ENCODE results near the gene RPL27A. TPM values are rescaled to one million over a fixed set of nuclear protein-coding genes. Genes with fewer than 3 reads are reported as not detected.

The RPL27A gene
- total and polyA plus RNA-seq, 2 donors (not counting 3 experiments of a cell fraction or from before 2014, with no cell fraction given) = 1,303 to 1,363 TPM

GRCh38 chr11:8713760-8714454 is 31.3 kb downstream of the RPL27A start:
- CTCF ChIA-PET = interaction anchor here (1.2 to 1.8 kb wide), 2 partner anchors 14 to 25 kb away, joined by 5 to 7 read pairs; no protein-coding TSS in a partner anchor
- Histone ChIP-seq H3K9me3 (replicated peaks; ENCODE audit: control insufficient read depth, insufficient read depth, low read length) (no peaks in the 10 kb centered on the region), H3K79me2 (ENCODE audit: control insufficient read depth, insufficient read depth, low read length) (no peaks in the 10 kb centered on the region), H3K4me2 (ENCODE audit: insufficient read depth, low read length) (no peak overlapping the region), H3K27me3 (ENCODE audit: control insufficient read depth in 2 of 2, insufficient read depth in 2 of 2, low read length in 2 of 2) (no peaks in the 10 kb centered on the region), H3K27ac (ENCODE audit: insufficient read depth, low read depth, low read length) (peak overlapping the region; percentile 54), H3K9me1 (replicated peaks; ENCODE audit: control insufficient read depth, extremely low read depth, insufficient read depth, low read length) (no peaks in the 10 kb centered on the region), H3K9ac (replicated peaks; ENCODE audit: extremely low read depth, insufficient read depth, low read length) (no peak overlapping the region), H3K4me1 (ENCODE audit: control insufficient read depth, extremely low read depth, insufficient read depth, low read length) (peaks cover 47% of the 10 kb centered on the region), H3K36me3 (ENCODE audit: control insufficient read depth in 2 of 2, extremely low read depth in 1 of 2, insufficient read depth in 2 of 2, low read length in 2 of 2) (no peaks in the 10 kb centered on the region), H4K20me1 (replicated peaks; ENCODE audit: control insufficient read depth, extremely low read depth, insufficient read depth, low read length) (no peaks in the 10 kb centered on the region), H2AFZ (ENCODE audit: low read depth, low read length) (no peak overlapping the region), H3K4me3 (replicated peaks in 1 of 3; ENCODE audit: insufficient read depth in 1 of 3, low read depth in 1 of 3, low read length in 3 of 3) (no peak overlapping the region)
- BruUV-seq (replicated peaks) = no TSS peak
- intact Hi-C loops (cut with micrococcal nuclease) (loop anchor here (2.0 kb wide), 1 partner anchor 13 kb away; no protein-coding TSS in a partner anchor), dilution Hi-C loops (cut with MboI; ENCODE audit: extremely low pct_ligation_motif_present, low sequenced_read_pairs) (no loop called here)
- DNase-seq (ENCODE audit: low read depth, low spot score) (no peak), FAIRE-seq (no peak)
- POLR2A ChIA-PET = no interaction called here
- TF ChIP-seq FOS (IDR thresholded peaks at IDR 0.05; ENCODE audit: borderline replicate concordance, insufficient read depth, low read length) (no peak), MYC (IDR thresholded peaks at IDR 0.05; ENCODE audit: low read depth, low read length) (no peak), POLR2A (IDR thresholded peaks at IDR 0.05; ENCODE audit: low read depth, low read length) (no peak), POLR2AphosphoS5 (IDR thresholded peaks at IDR 0.05; ENCODE audit: insufficient read depth, low read depth, low read length) (no peak), CTCF (IDR thresholded peaks at IDR 0.05; ENCODE audit: extremely low read depth in 1 of 2, insufficient read depth in 1 of 2, low read depth in 1 of 2, low read length in 2 of 2) (no peak), GATA2 (IDR thresholded peaks at IDR 0.05; ENCODE audit: insufficient read depth, insufficient read length, low read depth, low read length) (no peak)

Data from endothelial cell of umbilical vein (primary cell).